Calu3 (cell line): ENCODE results near the gene HSPA8. TPM values are rescaled to one million over a fixed set of nuclear protein-coding genes. Genes with fewer than 3 reads are reported as not detected.

Source experiments
- BruUV-seq: library from RNA; stranded (reverse); fragments of 400-500 nt; replicated peaks from 2 replicates; lab custom pipeline; 2021; lab: Mats Ljungman, UMichigan
- CTCF ChIA-PET: fragments of 300-600 bp; sonication (Branson Sonifier 250); formaldehyde crosslinking; loops from one replicate; lab custom pipeline; 2022; ENCODE audit warnings: antibody characterized with exemption; lab: Charles Lee
- DNase-seq: peaks from one replicate; pipeline ENCODE4 v3.0.0; 2022
- H3K27ac Mint-ChIP-seq: one replicate; pipeline ENCODE4 v1.8.0; 2022; ENCODE audit warnings: mixed read lengths; ENCODE audit not compliant: unreplicated experiment
- H3K27me3 Mint-ChIP-seq: one replicate; pipeline ENCODE4 v1.8.0; 2022; ENCODE audit warnings: mixed read lengths; ENCODE audit not compliant: unreplicated experiment
- H3K36me3 Mint-ChIP-seq: one replicate; pipeline ENCODE4 v1.8.0; 2022; ENCODE audit warnings: mild to moderate bottlenecking, moderate library complexity, mixed read lengths; ENCODE audit not compliant: insufficient read depth, unreplicated experiment
- H3K4me1 Mint-ChIP-seq: one replicate; pipeline ENCODE4 v1.8.0; 2022; ENCODE audit warnings: mild to moderate bottlenecking, low read depth, mixed read lengths; ENCODE audit not compliant: unreplicated experiment
- H3K4me3 Mint-ChIP-seq: one replicate; pipeline ENCODE4 v1.8.0; 2022; ENCODE audit warnings: mild to moderate bottlenecking, low read depth, moderate library complexity, mixed read lengths; ENCODE audit not compliant: unreplicated experiment
- H3K9me3 Mint-ChIP-seq: one replicate; pipeline ENCODE4 v1.8.0; 2022; ENCODE audit warnings: low read depth, mixed read lengths; ENCODE audit not compliant: unreplicated experiment
- intact Hi-C: fragments of 100-400 bp; cut with micrococcal nuclease; formaldehyde crosslinking; loops from one replicate; pipeline ENCODE4 v1.10.0; 2022; ENCODE audit not compliant: unreplicated experiment
- total RNA-seq: library from RNA; stranded (reverse); gene quantifications from 2 replicates; pipeline ENCODE4 v1.2.3, GENCODE V29; 2022
- TF ChIP-seq, protein P1 (sequence below): fragments of 200-600 bp; IDR thresholded peaks from one replicate; pipeline ENCODE4 v1.8.0; 2022; ENCODE audit warnings: antibody characterized with exemption; ENCODE audit not compliant: unreplicated experiment

The HSPA8 gene
- total RNA-seq, 1 experiment from 2014 or later = 1,624 TPM

DNA sequence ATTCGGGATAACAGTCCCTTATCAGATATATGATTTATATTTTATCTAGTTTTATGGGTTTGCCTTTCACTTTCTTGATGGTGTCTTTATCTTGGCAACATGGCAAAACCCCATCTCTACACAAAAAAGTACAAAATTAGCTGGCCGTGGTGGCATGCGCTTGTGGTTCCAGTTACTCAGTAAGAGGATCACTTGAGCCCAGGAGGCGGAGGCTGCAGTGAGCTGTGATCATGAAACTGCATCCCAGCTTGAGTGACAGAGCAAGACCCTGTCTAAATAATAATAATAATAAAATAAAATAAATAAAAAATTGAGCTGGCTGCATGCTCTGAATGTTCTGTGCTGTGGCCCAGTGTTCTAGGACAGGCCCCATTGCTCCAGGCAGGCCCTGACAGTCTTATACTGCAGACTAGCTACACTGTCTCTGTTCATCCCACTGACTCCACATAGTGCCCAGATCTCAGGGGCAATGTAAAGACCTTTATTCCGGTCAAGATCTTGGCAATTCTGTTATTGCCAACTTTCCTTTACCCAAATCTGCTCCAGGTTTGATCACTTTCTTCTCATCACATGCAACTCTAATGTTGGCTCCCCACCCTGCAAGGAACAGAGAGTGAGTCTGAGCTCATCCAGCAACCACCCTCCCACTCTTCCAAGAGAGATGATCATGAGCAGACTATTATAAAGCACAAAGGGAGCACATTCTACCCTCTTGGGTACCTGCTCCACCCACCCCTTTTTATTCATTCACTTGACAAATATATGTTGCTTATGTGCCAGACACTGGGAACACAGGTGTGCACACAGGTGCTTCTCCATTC, 8.8 kb downstream of the HSPA8 start:
- no peak for DNase-seq
- H3K27me3 Mint-ChIP-seq = no peaks in the 10 kb centered on the region
- H3K27ac Mint-ChIP-seq = no peak overlapping the region
- BruUV-seq = no TSS peak
- no peaks in the 10 kb centered on the region for H3K9me3 Mint-ChIP-seq
- CTCF ChIA-PET = interaction anchor here (0.8 kb wide), 1 partner anchor 191 kb away, joined by 3 read pairs; no protein-coding TSS in a partner anchor
- H3K4me3 Mint-ChIP-seq = no peak overlapping the region
- TF ChIP-seq, protein P1, sequence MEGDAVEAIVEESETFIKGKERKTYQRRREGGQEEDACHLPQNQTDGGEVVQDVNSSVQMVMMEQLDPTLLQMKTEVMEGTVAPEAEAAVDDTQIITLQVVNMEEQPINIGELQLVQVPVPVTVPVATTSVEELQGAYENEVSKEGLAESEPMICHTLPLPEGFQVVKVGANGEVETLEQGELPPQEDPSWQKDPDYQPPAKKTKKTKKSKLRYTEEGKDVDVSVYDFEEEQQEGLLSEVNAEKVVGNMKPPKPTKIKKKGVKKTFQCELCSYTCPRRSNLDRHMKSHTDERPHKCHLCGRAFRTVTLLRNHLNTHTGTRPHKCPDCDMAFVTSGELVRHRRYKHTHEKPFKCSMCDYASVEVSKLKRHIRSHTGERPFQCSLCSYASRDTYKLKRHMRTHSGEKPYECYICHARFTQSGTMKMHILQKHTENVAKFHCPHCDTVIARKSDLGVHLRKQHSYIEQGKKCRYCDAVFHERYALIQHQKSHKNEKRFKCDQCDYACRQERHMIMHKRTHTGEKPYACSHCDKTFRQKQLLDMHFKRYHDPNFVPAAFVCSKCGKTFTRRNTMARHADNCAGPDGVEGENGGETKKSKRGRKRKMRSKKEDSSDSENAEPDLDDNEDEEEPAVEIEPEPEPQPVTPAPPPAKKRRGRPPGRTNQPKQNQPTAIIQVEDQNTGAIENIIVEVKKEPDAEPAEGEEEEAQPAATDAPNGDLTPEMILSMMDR = no peak
- H3K36me3 Mint-ChIP-seq = peaks cover 49% of the 10 kb centered on the region
- intact Hi-C loops = no loop called here
- H3K4me1 Mint-ChIP-seq = peaks cover 6% of the 10 kb centered on the region

DNA sequence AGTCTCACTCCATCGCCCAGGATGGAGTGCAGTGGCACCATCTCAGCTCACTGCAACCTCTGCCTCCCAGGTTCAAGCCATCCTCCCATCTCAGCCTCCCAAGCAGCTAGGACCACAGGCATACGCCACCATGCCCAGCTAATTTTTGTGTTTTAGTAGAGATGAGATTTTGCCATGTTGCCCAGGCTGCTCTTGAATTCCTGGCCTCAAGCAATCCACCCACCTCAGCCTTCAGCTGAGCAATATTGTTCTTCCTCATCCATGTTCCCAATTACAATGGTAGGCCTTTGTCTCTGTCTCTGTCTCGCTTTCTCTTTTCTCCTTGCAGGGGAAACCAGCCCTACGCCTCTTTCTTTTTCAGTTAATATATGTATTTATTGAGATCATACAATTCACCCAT, 10.3 kb downstream of the HSPA8 start:
- no peak for DNase-seq
- H3K4me3 Mint-ChIP-seq = no peak overlapping the region
- TF ChIP-seq, protein P1 = no peak
- H3K9me3 Mint-ChIP-seq = no peaks in the 10 kb centered on the region
- H3K27ac Mint-ChIP-seq = no peak overlapping the region
- H3K4me1 Mint-ChIP-seq = peaks cover 3% of the 10 kb centered on the region
- intact Hi-C loops = no loop called here
- H3K27me3 Mint-ChIP-seq = no peaks in the 10 kb centered on the region
- BruUV-seq = no TSS peak
- H3K36me3 Mint-ChIP-seq = peaks cover 34% of the 10 kb centered on the region
- CTCF ChIA-PET = interaction anchor here (0.6 kb wide), 1 partner anchor 123 kb away, joined by 4 read pairs; no protein-coding TSS in a partner anchor

DNA sequence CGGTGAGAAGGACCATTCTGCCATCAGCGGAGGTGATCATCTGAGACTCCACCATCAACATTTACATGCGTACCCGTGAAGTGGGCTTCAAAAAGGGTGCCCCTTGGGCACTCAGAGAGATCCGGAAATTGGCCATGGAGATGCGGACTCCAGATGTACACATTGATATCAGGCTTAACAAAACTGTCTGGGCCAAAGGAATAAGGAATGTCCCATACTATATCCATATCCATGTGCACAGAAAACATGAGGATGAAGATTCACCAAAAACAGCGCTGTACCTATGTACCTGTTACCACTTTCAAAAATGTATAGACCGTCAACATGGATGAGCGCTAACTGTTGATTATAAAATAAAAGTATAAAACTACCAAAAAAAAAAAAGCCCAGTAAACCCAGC, 10.8 kb downstream of the HSPA8 start:
- Mint-ChIP-seq H3K4me1 (peaks cover 6% of the 10 kb centered on the region), H3K27ac (no peak overlapping the region), H3K27me3 (no peaks in the 10 kb centered on the region), H3K9me3 (no peaks in the 10 kb centered on the region), H3K4me3 (no peak overlapping the region), H3K36me3 (peaks cover 29% of the 10 kb centered on the region)
- CTCF ChIA-PET = interaction anchor here (0.6 kb wide), 1 partner anchor 123 kb away, joined by 4 read pairs; no protein-coding TSS in a partner anchor
- intact Hi-C loops = no loop called here
- TF ChIP-seq, protein P1 = no peak
- no peak for DNase-seq
- BruUV-seq = no TSS peak

DNA sequence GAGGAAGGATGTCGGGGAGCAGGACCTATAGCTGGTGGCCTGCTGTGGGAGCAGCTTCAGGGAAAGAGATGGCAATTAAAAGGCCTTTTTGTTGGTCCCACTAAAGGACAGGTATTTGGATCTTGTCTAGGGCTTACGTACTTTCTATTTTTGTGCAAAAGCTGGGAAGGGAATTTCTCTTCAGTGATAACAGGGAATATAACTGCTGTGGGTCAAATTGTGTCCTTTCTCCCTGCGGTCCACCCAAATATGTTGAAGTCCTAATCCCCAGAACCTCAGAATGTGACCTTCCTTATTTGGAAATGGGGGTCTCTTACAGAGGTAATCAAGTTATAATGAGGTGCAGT, 14.0 kb downstream of the HSPA8 start:
- CTCF ChIA-PET = no interaction called here
- Mint-ChIP-seq H3K27me3 (no peaks in the 10 kb centered on the region), H3K4me3 (no peak overlapping the region), H3K4me1 (peaks cover 6% of the 10 kb centered on the region), H3K9me3 (no peaks in the 10 kb centered on the region), H3K27ac (no peak overlapping the region), H3K36me3 (no peaks in the 10 kb centered on the region)
- DNase-seq = no peak
- intact Hi-C loops = no loop called here
- TF ChIP-seq, protein P1 = no peak
- BruUV-seq = no TSS peak
